Measurements from ENCODE around the gene PLAAT3. TPM values are rescaled to one million over a fixed set of nuclear protein-coding genes. Genes with fewer than 3 reads are reported as not detected.

The PLAAT3 gene
- total RNA-seq, 1 experiment from 2014 or later, result 32.6 TPM

DNA sequence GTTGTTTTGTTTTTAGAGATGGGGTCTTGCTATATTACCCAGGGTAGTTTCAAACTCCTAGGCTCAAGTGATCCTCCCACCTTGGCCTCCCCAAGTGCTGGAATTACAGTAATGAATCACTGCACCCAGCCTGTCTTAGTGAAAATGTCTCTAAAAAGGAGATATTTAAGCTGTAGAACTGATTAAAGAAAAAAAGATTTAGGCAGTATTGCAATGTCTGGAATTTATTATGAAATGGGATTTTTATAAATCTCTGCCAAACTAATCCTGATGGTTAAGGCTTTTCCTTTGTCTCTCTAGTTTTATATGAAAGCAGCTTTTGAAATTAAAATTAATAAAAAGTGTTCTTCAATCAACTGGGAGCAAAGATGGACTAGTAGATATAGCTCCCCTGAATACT, 2.1 kb downstream of the PLAAT3 start:
- TF ChIP-seq SIN3A (IDR thresholded peaks at IDR 0.05; ENCODE audit: borderline replicate concordance, insufficient read depth, low read depth, low read length), result no peak
- TF ChIP-seq, protein P1, sequence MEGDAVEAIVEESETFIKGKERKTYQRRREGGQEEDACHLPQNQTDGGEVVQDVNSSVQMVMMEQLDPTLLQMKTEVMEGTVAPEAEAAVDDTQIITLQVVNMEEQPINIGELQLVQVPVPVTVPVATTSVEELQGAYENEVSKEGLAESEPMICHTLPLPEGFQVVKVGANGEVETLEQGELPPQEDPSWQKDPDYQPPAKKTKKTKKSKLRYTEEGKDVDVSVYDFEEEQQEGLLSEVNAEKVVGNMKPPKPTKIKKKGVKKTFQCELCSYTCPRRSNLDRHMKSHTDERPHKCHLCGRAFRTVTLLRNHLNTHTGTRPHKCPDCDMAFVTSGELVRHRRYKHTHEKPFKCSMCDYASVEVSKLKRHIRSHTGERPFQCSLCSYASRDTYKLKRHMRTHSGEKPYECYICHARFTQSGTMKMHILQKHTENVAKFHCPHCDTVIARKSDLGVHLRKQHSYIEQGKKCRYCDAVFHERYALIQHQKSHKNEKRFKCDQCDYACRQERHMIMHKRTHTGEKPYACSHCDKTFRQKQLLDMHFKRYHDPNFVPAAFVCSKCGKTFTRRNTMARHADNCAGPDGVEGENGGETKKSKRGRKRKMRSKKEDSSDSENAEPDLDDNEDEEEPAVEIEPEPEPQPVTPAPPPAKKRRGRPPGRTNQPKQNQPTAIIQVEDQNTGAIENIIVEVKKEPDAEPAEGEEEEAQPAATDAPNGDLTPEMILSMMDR (IDR thresholded peaks at IDR 0.05), result no peak
- TF ChIP-seq, protein P2, sequence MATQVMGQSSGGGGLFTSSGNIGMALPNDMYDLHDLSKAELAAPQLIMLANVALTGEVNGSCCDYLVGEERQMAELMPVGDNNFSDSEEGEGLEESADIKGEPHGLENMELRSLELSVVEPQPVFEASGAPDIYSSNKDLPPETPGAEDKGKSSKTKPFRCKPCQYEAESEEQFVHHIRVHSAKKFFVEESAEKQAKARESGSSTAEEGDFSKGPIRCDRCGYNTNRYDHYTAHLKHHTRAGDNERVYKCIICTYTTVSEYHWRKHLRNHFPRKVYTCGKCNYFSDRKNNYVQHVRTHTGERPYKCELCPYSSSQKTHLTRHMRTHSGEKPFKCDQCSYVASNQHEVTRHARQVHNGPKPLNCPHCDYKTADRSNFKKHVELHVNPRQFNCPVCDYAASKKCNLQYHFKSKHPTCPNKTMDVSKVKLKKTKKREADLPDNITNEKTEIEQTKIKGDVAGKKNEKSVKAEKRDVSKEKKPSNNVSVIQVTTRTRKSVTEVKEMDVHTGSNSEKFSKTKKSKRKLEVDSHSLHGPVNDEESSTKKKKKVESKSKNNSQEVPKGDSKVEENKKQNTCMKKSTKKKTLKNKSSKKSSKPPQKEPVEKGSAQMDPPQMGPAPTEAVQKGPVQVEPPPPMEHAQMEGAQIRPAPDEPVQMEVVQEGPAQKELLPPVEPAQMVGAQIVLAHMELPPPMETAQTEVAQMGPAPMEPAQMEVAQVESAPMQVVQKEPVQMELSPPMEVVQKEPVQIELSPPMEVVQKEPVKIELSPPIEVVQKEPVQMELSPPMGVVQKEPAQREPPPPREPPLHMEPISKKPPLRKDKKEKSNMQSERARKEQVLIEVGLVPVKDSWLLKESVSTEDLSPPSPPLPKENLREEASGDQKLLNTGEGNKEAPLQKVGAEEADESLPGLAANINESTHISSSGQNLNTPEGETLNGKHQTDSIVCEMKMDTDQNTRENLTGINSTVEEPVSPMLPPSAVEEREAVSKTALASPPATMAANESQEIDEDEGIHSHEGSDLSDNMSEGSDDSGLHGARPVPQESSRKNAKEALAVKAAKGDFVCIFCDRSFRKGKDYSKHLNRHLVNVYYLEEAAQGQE (IDR thresholded peaks at IDR 0.05; ENCODE audit: insufficient read depth in 1 of 2, low read depth in 2 of 2, low read length in 1 of 2), result no peak
- TF ChIP-seq TCF7L2 (IDR thresholded peaks at IDR 0.05; ENCODE audit: low read depth, low read length), result no peak
- TF ChIP-seq POLR2AphosphoS5 (IDR thresholded peaks at IDR 0.05; ENCODE audit: low read depth, low read length), result no peak
- no peak overlapping the region for H3K4me3 ChIP-seq (ENCODE audit: low read depth in 2 of 2, low read length in 2 of 2)
- no peaks in the 10 kb centered on the region for H3K36me3 ChIP-seq (ENCODE audit: control insufficient read depth, insufficient read depth, low read length)
- in situ Hi-C loops (cut with HindIII; ENCODE audit: low pct_unique_long_range_greater_than_20kb, low sequenced_read_pairs), result no loop called here
- no peaks in the 10 kb centered on the region for H3K9me3 ChIP-seq (ENCODE audit: control insufficient read depth, insufficient read depth, low read depth, low read length)
- DNase-seq (ENCODE audit: low read depth, low spot score) (no peak), ATAC-seq (no peak)
- BruUV-seq (replicated peaks), result TSS peak; percentile 73
- CTCF ChIA-PET, result no interaction called here
- POLR2A ChIA-PET, result no interaction called here
- H3K4me1 ChIP-seq (ENCODE audit: control insufficient read depth, insufficient read depth, low read length), result peaks cover 30% of the 10 kb centered on the region
- no peaks in the 10 kb centered on the region for H3K27me3 ChIP-seq (ENCODE audit: control insufficient read depth, insufficient read depth, low read length)
- H3K27ac ChIP-seq (ENCODE audit: low read length), result no peak overlapping the region
- intact Hi-C loops (cut with micrococcal nuclease; ENCODE audit: unreplicated experiment), result no loop called here

DNA sequence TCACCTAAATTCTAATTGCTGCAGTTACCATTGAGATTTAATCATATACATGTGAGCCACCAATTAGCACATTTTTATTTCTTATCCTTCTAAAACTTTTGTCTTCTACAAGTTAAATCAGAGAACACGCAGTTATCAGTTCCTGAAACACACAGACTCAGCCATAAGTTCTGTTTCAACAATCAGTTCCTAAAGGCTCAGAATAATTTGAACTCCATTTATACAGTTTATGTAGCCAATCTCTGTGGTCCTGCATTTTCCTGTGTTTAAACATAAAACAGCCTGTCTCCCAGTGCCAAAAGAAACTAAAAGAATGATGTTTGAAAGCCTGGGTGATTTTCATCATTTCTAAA, 2.9 kb downstream of the PLAAT3 start:
- Histone ChIP-seq H3K4me3 (ENCODE audit: low read depth in 2 of 2, low read length in 2 of 2) (no peak overlapping the region), H3K4me1 (ENCODE audit: control insufficient read depth, insufficient read depth, low read length) (peaks cover 30% of the 10 kb centered on the region), H3K9me3 (ENCODE audit: control insufficient read depth, insufficient read depth, low read depth, low read length) (no peaks in the 10 kb centered on the region), H3K27ac (ENCODE audit: low read length) (no peak overlapping the region), H3K36me3 (ENCODE audit: control insufficient read depth, insufficient read depth, low read length) (no peaks in the 10 kb centered on the region), H3K27me3 (ENCODE audit: control insufficient read depth, insufficient read depth, low read length) (no peaks in the 10 kb centered on the region)
- POLR2A ChIA-PET, result no interaction called here
- CTCF ChIA-PET, result no interaction called here
- TF ChIP-seq POLR2AphosphoS5 (IDR thresholded peaks at IDR 0.05; ENCODE audit: low read depth, low read length) (no peak), TCF7L2 (IDR thresholded peaks at IDR 0.05; ENCODE audit: low read depth, low read length) (no peak), SIN3A (IDR thresholded peaks at IDR 0.05; ENCODE audit: borderline replicate concordance, insufficient read depth, low read depth, low read length) (no peak)
- TF ChIP-seq, protein P1 (IDR thresholded peaks at IDR 0.05), result no peak
- TF ChIP-seq, protein P2 (IDR thresholded peaks at IDR 0.05; ENCODE audit: insufficient read depth in 1 of 2, low read depth in 2 of 2, low read length in 1 of 2), result no peak
- DNase-seq (ENCODE audit: low read depth, low spot score) (no peak), ATAC-seq (no peak)
- no TSS peak for BruUV-seq (replicated peaks)
- in situ Hi-C loops (cut with HindIII; ENCODE audit: low pct_unique_long_range_greater_than_20kb, low sequenced_read_pairs) (no loop called here), intact Hi-C loops (cut with micrococcal nuclease; ENCODE audit: unreplicated experiment) (no loop called here)
